NCI-H2081 treated with DMSO at 0.1 percent for 48 hours (cell line): Measurements from ENCODE around the gene C1QB.
"Not testable (repeated sequence)": the region's sequence is repeated elsewhere in the genome, so short reads cannot be mapped to it uniquely, and the experiment has no call there.

Experiments
- DNase-seq: peaks from one replicate; lab custom pipeline; 2025; lab: John Stamatoyannopoulos, UW

The C1QB gene

DNA sequence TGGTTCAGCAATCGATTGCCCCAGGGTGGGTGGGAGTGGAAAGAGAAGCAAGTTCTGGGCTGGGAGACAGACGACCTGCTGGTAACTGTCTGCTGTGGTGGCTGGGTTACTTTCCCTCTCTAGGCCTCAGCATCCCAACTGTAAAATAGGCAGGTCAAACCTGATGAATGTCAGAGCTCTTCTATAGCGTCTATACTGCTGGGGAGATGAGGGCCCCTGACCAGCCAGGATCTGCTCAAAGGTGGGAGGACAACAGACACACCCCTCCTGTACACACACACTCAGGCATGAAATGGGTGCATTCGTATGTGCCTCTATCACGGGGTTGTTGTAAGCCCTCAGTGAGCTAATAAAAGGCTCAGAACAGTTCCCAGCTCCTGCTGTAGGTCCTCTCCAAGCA lies 44.9 kb downstream of the C1QB start:
- DNase-seq: no peak

DNA sequence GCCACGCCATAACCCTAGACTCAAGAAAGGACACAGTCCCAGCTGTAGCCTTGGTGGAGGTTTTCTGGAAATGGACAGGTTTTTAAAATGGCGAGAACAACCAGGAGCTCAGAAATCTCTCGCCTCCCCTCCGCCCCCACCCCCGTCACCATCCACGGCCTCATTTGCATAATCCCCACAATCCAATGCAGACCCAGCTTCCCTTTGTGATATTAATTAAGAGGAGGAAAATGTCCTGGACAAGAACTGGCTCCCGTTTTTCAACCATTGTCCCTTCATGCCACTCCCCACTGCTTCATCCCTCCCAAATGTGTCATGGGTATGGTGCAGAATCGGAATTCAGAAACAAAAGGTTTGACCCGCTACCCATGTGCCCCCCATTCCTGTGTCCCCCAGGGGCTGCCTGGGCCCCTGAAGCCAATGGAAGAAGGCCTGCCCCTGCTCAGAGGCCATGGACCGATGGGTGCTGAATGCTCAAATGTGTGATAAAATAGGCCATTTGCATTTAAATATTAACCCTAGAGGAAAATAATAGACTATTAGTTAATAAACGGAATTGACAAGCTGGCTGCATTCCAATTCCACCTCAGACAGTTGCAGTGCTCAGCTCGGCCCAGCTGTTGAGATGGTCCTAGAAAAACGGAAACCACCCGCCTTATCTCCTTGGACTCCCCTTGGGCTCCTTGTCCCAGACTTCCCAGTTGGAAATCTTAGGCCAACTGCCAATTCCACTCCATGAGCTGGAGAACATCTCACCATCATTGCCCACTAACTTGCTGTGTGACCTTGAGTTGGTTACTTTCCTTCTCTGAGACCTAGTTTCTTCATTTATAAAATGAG lies 46.9 kb downstream of the C1QB start:
- no peak for DNase-seq

DNA sequence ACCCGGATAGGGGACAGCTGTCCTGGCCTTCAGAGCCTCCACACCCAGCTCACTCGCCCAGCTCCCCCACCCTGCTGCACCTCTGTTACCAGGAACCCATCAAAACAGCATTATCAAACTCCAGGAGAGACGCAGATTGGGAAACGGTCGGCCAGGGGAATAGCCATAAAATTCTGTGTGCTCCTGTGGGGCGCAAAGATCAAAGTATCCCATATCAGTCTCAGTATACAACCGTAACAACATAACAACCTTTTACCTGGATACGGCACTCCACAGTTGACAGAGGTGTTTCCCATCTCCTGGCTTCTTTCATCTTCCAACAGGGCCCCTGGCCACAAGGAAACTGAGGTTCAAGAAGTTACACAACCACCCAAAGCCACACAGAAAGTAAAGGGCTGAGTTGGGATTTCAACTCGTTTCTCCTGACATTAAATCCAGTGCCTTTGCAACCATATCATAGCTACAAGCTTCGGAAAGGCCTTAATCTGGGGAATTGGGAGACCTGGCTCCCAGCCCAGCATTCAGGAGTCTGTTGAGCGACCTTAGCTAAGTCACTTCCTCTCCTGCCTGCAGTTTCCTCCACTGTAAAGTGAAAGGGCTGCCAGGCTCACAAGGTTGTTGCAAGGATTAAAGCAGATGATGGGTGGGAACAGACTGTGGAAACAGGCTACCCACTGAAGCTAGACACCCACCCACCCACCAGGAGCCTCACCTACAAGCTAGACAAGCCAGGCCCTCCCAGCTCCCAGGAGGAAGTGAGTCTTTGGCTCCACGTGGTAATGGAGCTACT lies 49.5 kb downstream of the C1QB start:
- DNase-seq: no peak

DNA sequence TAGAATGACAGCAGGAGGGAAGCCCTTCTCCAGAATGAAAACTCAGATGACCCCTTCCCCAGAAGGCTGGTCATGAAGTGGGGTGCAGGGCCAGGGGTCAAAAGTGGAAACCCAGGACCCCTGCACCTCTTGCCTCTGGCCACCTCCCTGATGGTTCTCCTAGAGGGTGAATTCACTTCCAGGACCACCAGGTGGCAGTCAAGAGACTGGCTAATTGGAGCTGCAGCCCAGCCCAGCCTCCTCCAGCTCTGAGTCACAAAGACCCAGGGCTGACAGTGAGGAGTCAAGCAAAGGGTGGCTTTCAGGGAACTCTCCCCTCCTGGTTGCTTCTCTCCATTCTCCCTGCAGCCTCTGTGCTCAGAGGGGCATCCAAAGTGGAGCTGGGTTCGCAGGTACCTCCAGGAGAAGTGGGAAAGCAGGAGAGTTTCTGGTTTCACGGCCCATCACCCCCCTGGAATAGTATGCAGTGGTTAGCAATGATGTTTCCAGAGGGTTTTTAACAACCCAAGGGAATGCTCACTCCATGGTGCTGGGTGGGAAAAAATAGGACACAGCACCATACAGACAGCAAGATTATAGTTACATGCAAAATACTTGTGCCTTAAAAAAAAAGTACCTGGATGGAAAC lies 51.5 kb downstream of the C1QB start:
- peak; percentile 13 for DNase-seq

DNA sequence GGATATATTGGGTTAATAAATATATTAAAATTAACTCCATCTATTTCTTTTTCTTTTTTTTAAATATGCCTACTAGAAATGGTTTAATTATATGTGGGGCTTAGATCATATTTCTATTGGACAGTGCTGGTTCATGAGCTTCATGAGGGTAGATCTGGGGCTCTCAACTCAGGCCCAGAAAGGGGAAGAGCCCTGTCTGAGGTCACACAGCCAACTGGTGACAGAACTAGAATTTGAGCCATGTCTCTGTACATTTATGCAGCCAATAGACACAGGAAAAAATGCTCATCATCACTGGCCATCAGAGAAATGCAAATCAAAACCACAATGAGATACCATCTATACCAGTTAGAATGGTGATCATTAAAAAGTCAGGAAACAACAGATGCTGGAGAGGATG lies 52.5 kb downstream of the C1QB start:
- no peak for DNase-seq

DNA sequence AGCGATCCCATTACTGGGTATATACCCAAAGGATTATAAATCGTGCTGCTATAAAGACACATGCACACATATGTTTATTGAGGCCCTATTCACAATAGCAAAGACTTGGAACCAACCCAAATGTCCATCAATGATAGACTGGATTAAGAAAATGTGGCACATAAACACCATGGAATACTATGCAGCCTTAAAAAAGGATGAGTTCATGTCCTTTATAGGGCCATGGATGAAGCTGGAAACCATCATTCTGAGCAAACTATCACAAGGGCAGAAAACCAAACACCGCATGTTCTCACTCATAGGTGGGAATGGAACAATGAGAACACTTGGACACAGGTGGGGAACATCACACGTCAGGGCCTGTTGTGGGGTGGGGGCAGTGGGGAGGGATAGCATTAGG lies 53.1 kb downstream of the C1QB start:
- not testable (repeated sequence) for DNase-seq

DNA sequence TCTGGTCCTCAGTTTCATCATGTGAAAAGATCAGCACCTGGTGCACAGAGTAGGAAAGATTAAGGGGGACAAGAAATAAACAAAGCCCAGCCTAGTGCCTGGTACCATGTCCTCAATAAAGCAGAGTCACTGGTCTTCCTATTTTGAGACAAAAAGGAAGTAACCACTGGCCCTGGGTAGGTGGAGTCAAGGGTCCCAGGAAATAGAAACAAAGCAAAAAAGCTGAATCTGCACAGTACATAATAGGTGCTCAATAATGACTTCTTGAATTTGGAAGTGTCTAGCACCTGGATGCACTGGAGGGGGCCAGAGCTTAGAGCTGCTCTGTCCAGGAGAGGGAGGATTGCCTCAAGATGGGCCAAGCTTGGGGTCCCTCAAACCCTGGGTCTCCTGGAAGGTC lies 55.7 kb downstream of the C1QB start:
- no peak for DNase-seq

DNA sequence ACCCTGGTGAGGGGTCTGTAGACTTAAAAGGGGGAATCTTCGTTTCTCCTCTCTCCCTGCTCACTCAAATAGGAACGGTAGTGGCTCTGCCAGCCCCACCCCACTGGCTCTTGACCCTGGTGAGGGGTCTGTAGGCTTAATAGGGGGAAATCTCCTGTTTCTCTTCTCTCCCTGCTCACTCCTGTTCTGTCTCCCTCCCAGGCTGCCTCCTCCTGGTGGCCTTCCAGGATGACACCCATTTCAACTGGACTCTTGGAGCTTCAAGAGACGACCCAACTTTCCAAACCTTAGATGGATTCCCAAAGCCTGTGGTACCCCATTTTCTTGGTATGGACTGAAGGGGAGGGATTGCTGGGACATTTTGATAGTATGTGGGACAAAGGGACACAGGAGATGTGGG lies 56.2 kb downstream of the C1QB start:
- no peak for DNase-seq

DNA sequence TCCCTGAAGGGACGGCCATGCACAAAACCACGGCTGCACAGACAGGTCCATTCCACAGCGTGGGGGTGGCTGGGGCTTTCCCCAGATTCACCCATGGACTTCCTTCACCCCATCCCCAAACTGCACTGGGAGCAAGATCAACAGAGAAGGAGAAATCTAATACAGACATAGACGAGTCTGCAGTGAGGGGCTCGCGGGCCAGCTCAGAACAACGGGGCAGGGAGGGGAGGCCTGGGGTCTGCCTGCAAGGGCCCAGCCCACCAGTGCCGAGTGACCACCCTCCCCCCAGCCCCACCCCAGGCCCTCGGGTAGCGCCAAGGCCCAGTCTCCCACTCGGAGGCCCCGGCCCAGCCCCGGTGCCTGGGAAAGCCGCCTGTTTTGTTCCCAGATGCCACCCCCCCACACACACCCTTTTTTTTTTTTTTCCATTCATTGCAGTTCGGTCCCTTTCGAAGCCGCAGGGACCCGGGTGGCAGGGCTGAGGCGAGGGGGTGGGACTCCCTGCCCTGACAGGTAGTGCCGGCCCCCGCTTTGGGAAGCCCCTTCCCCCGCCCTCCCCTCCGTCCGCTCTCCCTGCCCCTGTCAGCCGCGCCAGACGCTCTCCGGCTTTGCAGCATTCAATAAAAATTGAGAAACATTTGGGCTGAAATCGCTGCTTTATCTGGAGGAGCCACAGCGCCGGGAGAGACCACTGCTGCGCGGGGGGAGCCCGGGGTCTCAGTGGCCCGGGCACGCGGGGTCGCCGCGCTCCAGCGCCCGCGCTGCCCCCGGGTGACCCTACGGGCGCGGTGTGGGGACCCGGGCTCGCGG lies 57.1 kb downstream of the C1QB start:
- no peak for DNase-seq

DNA sequence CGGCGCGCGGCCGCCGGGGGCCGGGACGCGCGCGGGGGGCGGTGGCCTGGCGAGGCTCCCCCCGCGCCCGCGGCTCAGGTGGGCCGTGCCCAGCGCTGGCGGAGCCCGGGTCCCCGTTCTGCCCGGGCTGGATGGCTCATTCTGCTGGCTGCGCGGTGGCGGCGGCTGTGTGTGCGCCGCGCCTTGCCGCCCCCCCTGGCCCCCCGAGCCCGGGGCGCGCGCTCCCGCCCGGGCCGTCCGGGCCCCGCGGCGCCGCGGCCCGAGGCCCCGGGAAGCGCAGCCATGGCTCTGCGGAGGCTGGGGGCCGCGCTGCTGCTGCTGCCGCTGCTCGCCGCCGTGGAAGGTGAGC lies 57.6 kb downstream of the C1QB start, which contains the start of gene EPHB2:
Gene EPHB2, plus strand, starts transcription at position 139 of the 349 bp plus-strand sequence. Its CDS starts 144 bp downstream, at position 283.
- DNase-seq: no peak

DNA sequence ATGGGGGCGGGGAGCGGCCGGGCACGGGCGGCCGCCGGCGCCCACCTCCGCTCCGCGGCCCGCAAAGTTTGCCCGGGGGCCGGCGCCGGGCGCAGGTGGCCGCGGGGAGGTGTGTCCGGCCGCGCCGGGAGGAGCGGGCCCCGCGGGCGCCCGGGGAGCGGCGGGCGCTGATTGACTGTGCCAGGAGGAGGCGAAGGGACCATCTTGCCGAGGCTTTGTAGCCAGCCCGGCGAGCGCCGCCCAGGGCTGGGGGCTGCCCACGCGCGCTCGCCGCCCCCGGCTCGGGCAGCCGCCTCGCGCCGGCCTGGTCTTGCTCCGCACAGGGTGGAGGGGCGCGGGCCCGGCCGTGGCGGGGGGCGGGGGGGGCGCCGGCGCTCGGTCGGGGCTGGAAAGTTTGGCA lies 58.0 kb downstream of the C1QB start:
- no peak for DNase-seq
